HG02642 (cell line): Measurements from ENCODE around the gene PACRG.

ENCODE experiments used
- ATAC-seq: cut with Tn5 transposase; IDR thresholded peaks from one replicate; pipeline ENCODE4 v1.9.1; 2021; ENCODE audit warnings: mild to moderate bottlenecking; ENCODE audit not compliant: unreplicated experiment, poor library complexity

PACRG gene

GRCh38 chr6:163057260-163057659 lies 329.5 kb downstream of the PACRG start:
- no peak for ATAC-seq

DNA sequence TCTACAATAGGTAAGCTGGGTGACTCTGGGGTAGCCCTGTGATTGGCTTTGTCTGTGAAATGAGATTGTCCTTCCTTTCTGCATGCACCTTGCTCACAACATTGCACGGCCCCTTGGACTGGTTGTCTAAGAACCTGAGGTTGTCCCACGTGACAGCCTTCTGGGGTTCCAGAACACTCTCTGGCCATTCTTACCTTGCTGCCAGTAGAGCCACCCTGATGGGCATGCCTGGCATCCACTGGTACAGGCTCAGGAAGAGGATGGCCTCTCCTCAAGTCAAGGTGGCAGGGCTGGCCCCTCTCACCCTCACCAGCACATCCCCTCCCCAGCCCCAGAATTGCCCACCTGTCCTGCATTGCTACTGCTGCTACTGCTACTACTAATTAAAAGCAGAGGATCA lies 335.0 kb downstream of the PACRG start:
- ATAC-seq, result no peak

- ATAC-seq, result no peak
Observed at GRCh38 chr6:163063561-163063960, 335.8 kb downstream of the PACRG start.

DNA sequence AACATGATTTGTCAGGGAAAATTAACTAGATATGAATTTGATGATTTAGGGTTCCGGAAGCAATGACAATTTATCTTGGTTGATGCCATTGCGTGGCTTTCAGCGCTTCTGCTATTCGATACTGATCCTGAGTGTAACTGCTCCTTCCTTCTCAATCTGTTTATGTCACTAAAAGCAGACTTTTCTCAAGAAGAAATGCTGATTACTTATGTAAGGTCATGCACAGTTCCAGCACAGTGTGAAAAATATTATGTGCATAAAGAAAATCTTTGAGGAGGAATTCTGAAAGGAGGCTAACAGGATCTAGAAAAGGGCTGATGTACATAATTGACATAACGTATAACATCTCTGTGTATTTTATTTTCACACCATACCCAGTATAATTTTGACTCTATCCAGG lies 336.6 kb downstream of the PACRG start:
- ATAC-seq, result no peak

- no peak for ATAC-seq
Observed at GRCh38 chr6:163066200-163066599, 338.4 kb downstream of the PACRG start.

- no peak for ATAC-seq
Observed at GRCh38 chr6:163077134-163077533, 349.4 kb downstream of the PACRG start.

DNA sequence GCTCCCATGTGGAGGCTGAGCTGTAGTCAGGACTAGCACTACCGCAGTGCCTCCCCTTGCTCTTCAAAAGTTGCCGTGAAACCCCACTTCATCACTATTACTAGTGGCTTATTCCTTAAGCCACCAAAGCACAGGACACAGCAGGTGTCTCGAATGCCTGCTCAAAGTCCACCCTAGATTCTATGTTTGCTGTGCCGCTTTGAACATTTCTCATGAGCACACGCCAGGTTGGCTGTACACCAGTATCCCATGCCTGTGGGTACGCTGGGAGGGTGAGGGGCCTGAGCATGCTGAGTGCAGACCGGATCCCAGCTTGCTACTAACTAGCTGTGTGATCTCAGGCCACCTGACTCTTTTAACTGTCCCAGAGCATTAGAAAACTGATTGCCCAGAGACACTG lies 350.9 kb downstream of the PACRG start:
- no peak for ATAC-seq

- no peak for ATAC-seq
Observed at GRCh38 chr6:163080228-163080627, 352.5 kb downstream of the PACRG start.

DNA sequence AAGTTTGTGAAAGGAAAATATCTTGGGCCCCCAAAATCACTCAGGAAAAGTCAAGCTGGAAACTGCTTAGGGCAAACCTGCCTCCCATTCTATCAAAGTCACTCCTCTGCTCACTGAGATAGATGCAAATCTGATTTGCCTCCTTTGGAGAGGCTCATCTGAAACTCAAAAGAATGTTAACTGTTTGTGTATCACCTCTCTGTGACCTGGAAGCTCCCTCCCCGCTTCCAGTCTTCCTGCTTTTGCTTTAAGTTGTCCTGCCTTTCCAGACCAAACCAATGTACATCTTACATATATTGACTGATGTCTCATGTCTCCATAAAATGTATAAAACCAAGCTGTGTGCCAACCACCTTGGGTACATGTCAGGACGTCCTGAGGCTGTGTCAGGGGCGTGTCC lies 355.4 kb downstream of the PACRG start:
- ATAC-seq, result no peak

DNA sequence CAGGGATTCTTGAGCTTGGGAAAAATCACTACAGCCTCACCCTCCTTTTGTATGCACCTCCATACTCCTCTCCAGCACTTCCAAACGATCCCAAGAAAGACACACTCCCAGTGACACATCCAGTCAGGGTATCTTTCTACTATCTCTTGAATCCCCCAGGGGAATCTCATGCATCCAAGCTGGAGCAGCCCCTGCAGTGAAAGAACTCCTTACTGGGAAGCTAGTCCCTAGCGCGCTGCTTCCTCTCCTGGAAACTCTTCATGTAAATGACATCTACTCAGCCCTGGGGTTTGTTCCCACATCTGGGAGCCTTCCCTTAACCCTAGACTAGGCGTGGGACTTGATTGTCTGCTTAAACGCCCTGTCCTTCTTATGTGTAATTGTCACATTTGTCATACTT lies 357.7 kb downstream of the PACRG start:
- no peak for ATAC-seq

GRCh38 chr6:163085861-163086623 lies 358.3 kb downstream of the PACRG start:
- ATAC-seq, result no peak

GRCh38 chr6:163086624-163086920 lies 358.8 kb downstream of the PACRG start:
- no peak for ATAC-seq

DNA sequence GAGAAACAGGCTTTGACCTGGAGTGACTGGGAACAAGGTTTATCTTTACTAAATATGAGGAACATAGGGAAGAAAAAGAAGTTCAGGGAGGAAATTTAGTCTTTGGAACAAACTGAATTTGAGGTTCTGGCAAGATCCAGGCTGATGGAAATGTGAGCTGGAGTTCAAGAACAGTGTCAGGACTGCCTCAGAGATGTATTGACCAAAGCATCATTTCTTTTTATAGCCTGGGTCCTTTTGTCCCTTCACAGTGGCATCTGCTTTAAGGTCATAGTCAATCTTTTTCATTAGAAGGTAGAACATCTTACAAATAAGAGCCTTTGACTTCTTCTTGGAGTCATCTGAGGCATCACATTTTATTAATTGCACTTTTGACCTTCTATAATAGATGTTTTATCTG lies 360.2 kb downstream of the PACRG start:
- no peak for ATAC-seq

- ATAC-seq, result no peak
Observed at GRCh38 chr6:163092876-163093275, 365.1 kb downstream of the PACRG start.

DNA sequence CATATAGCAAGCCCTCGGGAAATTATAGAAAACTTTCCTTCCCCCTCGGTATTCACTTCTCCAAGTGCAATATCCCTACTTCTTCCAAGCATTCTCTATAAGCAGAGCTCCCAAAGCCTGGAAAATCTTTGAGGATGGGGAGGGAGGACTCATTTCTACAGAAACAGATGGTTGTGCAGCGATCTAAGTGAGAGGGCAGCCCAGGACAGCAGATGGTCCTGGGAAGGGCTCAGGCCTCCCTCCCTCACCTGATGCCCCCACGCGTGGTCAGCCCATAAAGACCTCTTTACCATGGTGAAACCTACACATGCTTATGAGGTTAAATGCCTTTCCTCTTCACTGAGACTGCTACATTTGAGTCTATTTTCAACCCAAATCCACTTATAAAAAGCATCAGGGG lies 367.1 kb downstream of the PACRG start:
- no peak for ATAC-seq

GRCh38 chr6:163095401-163095800 lies 367.6 kb downstream of the PACRG start:
- ATAC-seq, result no peak

DNA sequence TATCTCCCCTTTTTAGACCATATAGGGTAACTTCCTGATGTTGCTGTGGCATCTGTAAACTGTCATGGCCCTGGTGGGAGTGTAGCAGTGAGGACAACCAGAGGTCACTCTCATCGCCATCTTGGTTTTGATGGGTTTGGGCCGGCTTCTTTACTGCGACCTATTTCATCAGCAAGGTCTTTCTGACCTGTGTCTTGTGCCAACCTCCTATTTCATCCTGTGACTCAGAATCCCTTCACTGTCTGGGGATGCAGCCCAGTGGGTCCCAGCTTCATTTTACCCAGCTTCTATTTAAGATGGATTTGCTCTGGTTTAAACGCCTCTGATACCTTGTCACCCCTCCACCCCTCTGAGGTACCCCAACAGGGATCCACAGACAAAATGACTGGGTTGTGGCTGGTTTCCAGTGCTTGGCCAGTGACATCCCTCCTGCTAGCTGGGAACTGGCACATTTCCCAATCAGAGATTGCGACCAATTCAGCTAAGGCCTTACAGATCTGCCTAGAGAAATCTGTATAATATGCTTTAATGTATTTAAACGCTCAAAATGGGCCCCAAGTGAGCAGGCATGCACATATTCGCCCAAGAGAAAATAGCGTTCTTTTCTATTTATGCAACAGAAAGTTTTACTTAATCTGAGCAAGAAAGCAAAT lies 371.2 kb downstream of the PACRG start:
- ATAC-seq, result no peak

DNA sequence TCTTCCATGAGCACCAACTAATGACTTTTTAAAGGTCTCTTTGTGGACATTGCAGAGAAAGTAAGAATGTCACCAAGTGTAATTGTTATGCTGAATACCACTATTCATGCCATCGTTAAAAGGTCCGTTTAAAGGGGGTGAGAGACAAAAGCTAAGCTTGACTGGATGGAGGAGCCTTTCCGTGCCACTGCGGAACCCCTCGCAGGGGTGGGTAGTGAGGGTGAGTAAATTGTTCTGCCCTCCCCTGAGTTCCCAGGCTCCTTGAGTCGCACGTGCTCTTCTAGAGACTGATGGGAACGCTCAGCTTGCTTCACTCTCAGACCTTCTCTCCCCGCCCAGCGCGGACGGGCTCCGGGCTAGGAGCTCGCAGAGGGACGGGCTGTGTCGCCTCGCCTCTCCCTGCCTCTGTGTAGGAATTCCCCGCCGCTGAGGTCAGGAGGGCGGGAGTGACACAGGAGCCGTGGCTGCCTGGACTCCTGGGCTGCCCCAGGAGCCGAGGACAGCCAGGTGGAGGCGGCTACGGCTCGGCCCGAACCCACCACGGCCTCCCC lies 371.9 kb downstream of the PACRG start:
- no peak for ATAC-seq

DNA sequence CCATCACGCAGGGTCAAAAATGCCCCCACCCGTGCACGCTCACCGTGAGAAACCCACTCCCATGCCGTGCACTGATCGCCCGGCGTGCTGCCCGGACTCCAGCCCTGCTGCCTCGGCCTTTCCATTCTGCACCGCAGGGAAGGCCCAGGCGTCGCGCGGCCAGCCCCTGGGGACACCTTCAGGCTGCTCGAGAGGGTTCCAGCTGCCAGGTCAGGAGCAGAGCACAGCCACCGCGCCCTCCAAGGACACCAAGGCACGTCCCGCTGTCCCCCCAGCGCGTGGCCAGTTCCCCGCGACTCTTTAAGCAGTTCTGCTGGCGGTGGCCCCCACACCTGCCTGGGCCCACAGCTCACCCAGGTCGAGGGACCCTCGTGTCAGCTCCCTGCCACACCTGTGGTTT lies 372.5 kb downstream of the PACRG start:
- ATAC-seq, result no peak

GRCh38 chr6:163113358-163113962 lies 385.7 kb downstream of the PACRG start:
- no peak for ATAC-seq

- no peak for ATAC-seq
Observed at GRCh38 chr6:163118941-163119340, 391.2 kb downstream of the PACRG start.

GRCh38 chr6:163120223-163120622 lies 392.4 kb downstream of the PACRG start:
- ATAC-seq, result no peak
